Activated CD4-positive, alpha-beta T cell treated with anti-CD3 and anti-CD28 coated beads, Interleukin-2, amount 50 U/mL, for 1 hour (primary cell): ENCODE results near the gene CPHXL2.

Source experiments
- DNase-seq: peaks from one replicate; pipeline ENCODE4 v3.0.0-alpha.2; 2020

Gene CPHXL2

DNA sequence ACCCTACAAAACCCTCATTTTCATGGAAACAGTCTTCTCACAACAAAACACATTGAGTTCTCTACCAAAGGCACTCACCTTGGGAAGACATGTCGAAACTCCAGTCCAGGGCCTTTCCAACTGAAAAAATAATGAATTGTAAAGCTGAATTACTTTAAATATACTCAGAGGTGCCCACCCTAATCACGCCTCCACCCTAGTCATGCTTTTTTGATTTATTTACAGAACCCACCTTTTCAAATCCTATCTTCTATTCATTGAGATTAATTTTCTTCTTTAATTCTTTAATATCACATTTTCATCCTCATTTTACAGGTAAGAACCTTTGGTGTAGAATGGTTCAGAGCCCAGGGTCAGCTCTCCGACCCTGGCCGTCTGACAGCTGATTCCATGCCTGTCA, at the start of gene CPHXL2:
Gene CPHXL2, minus strand, starts transcription at position 101 of the 400 bp plus-strand sequence. Its CDS starts 10 bp downstream, at position 91.
- DNase-seq, result no peak

DNA sequence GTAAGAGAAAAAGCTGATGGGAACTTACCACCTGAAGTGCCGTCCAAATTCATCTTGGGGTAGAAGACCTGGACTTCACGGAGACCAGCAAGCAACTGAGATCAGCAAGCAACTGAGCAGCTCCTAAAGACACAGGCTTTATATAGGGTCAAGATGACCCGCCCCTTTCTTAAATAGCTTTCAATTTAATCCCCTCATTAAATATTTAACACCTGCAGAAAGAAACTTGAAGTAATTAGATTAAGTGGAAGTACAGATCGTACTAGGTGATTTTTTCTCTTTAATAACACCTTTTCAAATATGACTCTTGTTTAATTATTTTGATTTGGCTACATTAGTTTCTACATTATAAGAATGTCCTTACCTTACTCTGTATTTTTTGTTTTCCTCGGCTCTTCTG, 49.6 kb upstream of the CPHXL2 start, which contains the start of gene CPHXL:
Gene CPHXL, minus strand, starts transcription at position 101 of the 400 bp plus-strand sequence. Its CDS starts 48 bp downstream, at position 53.
- no peak for DNase-seq

DNA sequence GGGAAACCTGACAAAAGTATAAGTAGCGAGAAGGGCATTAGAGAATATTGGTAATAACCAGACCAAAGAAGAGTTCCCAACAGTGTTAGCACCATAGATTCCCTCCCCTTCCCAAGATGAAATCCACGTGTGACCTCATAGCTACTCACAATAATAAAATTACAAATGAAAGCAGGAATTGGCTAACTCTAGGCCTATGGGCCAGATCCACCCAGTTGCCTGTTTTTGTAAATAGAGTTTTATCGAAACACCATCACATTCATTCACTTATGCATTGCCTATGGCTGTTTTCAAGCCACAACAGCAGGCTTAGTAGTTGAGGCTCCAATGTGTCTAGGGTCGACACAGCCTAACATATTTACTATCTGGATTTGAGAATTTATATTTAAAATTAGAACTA, 41.6 kb upstream of the CPHXL2 start:
- DNase-seq, result no peak

DNA sequence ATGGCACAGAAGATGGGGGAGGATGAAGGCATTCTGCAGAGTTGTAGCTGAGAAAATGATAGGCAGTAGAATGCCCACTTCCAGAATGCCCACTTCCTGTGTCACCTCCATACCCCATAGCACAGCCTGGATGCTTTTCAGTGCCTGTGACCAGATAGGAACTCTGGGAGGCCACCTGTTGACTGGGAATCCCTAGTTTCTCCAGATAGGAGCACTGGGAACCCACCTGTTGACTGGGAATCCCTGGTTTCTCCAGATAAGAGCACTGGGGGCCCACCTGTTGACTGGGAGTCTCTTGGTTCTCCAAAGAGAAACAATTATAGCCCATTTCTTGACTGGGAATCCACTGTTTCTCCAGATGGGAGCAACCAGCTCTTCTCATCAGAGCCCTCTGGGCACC, 37.9 kb upstream of the CPHXL2 start:
- DNase-seq, result no peak

DNA sequence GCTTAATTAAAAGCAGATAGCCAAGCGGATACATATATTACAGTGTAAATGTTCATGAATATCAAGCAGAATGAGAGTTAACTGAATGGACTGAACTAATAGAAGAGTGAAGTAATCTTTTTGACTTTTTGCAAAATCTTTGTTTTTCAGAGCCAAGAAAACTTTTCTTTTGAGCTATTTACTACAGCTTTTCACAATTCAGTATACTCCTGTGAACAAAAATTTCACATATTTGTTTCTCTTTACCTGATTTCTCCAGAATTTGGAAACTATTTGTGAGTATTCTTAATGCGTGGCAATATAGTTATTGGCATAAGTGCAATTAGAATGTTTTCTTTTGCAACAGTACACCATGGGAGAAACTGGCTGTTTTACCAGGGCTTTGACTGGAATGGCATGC, 33.5 kb upstream of the CPHXL2 start:
- no peak for DNase-seq

DNA sequence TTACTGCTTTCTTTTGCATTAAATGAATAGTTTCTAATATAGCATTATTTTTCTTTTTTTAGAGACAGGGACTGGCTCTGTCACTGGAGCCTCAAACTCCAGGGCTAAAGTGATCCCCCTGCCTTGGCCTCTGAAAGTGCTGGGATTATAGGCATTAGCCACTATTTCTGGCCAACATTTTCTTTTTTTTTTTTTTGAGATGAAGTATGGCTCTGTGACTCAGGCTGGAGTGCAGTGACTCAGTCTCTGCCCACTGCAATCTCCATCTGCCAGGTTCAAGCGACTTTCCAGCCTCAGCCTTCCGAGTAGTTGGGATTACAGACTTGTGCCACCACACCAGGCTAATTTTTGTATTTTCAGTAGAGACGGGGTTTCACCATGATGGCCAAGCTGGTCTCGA, 26.5 kb upstream of the CPHXL2 start:
- DNase-seq, result no peak

DNA sequence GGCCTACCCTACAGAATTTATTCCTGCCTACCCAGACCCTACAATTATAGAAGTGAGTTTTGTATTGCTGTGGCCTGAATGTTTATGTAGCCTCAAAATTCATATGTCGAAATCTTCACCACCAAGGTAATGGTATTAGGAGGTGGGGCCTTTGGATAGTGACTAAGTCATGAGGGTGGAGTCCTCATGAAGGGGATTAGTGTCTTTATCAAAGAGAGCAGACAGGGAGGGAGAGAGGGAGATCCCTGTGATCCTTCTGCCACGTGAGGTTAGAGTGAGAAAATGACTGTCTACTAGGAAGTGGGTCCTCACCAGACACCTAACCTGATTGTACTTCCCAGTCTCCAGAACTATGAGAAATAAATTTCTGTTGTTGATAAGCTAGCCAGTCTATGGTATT, 25.4 kb upstream of the CPHXL2 start:
- no peak for DNase-seq

DNA sequence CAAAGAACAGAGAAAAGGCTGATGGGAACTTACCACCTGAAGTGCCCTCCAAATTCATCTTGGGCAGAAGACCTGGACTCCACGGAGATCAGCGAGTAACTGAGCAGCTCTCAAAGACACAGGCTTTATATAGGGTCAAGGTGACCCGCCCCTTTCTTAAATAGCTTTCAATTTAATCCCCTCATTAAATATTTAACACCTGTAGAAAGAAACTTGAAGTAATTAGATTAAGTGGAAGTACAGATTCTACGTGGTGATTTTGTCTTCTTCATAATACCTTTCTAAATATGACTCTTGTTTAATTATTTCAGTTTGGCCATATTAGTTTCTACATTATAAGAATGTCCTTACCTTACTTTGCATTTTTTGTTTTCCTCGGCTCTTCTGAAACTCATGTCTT, 24.6 kb upstream of the CPHXL2 start, which contains the start of gene DUXB:
Gene DUXB, minus strand, starts transcription at position 101 of the 400 bp plus-strand sequence. Its CDS starts 43 bp downstream, at position 58.
- no peak for DNase-seq

DNA sequence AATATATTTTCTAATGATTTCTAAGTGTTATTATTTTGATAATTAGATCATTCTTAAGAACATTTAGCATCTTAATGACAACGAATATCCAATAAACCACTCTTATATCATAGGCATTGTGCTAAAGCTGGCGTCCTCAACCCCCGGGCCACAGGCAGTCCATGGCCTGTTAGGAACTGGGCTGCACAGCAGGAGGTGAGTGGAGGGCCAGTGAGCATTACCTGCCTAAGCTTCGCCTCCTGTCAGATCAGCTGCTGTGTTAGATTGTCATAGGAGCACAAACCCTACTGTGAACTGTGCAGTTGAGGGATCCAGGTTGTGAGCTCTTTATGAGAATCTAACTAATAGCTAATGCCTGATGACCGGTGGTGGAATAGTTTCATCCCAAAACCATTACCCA, 20.8 kb upstream of the CPHXL2 start:
- DNase-seq, result no peak

DNA sequence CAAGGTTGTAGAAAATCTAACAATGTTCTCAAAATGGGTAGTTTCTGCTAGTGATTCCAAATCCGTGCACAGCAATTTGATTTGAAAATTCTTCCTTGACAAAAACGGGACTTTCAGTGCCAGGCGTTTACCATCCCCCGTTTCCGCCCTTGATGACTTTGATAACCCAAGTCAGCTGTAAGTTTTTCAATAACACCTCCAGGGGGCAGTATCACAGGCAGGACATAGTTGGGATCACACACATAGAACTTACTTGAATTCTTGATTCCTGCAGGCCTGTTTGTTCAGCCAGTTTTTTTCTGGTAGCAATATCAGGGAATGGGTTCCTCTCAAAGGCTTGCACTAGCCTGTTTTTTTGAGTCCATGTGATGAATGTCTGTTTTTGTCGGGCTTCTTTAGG, 18.9 kb upstream of the CPHXL2 start:
- no peak for DNase-seq

DNA sequence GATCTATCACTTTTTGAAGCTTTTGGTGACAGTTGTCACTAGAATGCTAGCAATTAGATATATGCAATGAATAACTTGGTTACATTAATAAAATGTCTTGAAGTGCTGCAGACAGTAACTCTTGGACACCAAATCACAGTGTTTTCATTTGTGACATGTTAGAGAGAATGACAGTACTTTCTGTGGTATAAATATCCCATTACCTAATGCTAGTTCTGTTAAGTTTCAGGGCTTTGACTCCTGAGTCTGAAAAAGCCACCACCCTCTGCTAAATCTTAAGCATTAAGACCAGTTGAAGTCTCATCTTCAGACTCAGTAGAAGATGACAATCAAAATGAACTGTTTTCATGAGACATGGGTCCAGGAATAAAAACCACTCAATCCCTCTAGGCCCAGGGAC, 10.6 kb upstream of the CPHXL2 start:
- DNase-seq, result no peak

DNA sequence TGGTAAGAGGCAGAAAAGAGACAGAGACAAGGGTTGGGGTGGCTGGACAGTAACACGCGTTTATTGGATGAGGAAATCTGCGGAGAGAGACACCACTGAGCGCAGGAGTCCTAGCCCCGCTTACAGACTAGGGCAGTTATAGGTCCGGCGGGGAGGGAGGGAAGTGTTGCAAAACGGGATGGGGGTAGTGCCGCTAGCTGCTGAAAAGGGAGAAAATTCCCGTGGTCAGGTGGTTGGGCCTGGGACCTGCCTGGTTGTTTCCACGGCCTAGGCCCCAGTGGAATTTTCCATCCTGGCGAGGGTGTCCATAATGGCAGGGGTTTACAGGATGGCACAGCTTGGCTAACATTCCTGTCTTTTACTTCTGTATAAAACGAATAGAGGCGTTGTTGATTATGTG, 5.5 kb upstream of the CPHXL2 start:
- DNase-seq, result no peak

DNA sequence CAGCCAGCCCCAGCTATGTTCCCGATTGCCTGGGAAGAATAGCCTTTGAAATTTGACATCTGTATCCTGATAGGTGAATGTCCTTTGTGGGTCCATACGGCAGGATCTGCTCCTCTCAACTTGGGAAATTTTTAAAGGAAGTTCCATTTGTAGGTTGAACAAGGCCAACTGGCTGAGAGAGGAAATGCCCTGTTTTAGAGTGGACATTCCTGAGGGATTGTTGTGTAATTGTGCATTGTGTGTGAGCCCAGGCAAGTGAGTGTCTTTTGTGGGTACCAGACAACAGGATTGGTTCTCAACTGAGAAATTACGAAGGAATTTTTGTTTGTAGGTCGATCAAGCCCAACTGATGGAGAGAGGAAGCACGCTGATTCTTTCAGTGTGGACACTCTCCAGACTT, 2.6 kb upstream of the CPHXL2 start:
- DNase-seq, result no peak

DNA sequence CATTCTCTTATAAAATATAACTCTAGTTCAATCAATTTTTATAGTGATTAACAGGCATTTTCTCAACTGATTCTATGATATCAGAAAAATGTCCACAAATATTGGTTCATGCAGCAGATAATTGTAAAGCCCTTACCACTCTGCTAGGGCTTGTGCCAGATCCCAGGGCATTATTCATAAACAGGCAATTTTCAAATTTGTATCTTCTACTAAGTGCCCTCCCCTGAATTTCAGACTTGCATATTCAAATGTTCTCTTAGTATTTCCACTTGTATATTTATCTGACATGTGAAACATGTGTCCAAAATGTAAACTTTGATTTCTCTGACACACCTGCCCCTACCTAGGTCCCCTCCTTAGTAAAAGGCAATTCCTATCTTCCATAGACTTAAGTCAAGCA, 9.3 kb downstream of the CPHXL2 start:
- DNase-seq, result no peak

DNA sequence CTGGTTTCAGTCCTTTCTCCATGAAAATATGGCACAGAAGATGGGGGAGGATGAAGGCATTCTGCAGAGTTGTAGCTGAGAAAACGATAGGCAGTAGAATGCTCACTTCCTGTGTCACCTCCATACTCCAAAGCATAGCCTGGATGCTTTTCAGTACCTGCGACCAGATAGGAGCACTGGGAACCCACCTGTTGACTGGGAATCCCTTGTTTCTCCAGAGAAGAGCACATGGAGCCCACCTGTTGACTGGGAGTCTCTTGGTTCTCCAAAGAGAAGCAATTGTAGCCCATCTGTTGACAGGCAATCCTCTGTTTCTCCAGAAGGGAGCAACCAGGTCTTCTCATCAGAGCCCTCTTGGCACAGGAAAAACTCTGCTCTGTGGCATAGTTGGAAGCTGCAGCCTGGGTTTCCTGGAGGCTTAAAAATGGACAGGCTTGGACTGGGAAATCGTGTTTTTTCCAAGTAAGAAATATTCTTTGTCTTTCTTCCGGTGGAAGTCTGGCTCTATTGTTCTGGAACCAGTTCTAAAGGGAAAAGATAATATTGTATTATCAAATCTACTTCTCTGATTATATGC, 16.0 kb downstream of the CPHXL2 start:
- no peak for DNase-seq

DNA sequence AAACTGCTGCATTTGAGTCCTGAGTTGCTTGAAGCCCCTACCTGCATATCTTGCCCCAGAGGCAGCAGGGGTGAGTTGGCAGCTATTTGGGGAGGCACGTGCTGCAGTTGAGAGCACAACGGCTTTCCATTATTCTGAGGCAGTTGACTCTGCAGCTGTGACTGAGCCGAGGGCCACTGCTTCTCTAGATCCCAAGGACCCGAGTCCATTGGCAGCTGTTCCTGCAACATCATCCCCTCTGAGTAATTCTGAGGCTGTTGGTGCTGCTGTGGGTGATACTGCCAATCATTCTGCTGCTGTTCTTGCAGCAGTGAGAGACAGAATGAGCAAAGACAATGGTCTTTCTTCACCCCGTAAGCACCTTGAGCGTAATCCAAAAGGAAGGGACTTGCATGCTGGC, 16.5 kb downstream of the CPHXL2 start:
- DNase-seq, result no peak

DNA sequence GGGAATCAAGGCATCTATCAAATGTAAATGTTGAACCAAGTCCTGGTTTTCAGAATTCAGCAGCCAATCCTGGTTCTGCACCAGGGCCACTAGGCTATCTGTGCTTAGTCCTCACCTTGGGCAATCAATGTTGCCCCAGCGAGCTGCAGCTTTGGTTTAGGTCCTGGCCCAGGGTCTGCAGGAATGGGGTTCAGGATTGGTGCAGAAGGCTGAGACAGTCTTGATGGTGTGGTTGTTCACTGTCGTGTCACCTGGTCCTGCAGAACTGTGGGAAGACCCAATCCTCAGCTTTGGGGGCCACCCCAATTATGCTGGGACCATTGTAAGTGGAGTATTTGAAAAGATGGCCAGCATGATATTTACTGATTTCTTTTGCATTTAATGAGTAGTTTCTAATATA, 18.6 kb downstream of the CPHXL2 start:
- DNase-seq, result no peak

DNA sequence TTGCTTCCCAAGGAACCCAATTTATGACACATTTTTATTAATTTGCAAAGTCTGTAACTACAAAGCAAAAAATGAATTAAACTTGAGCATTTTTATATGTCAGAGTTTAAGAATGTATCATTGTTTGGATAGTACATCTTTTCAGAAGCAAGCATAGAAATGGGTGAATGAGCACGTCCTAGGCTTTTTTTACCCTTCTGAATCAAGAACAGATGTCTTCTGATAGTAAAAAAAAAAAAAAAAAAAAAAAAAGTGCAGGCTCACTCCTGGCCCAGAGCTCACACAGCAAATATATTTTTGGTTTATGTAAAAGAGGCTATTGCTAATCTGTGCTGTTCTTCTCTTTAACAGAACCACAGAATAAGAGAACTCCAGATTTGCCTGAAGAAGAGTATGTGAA, 22.9 kb downstream of the CPHXL2 start:
- no peak for DNase-seq

DNA sequence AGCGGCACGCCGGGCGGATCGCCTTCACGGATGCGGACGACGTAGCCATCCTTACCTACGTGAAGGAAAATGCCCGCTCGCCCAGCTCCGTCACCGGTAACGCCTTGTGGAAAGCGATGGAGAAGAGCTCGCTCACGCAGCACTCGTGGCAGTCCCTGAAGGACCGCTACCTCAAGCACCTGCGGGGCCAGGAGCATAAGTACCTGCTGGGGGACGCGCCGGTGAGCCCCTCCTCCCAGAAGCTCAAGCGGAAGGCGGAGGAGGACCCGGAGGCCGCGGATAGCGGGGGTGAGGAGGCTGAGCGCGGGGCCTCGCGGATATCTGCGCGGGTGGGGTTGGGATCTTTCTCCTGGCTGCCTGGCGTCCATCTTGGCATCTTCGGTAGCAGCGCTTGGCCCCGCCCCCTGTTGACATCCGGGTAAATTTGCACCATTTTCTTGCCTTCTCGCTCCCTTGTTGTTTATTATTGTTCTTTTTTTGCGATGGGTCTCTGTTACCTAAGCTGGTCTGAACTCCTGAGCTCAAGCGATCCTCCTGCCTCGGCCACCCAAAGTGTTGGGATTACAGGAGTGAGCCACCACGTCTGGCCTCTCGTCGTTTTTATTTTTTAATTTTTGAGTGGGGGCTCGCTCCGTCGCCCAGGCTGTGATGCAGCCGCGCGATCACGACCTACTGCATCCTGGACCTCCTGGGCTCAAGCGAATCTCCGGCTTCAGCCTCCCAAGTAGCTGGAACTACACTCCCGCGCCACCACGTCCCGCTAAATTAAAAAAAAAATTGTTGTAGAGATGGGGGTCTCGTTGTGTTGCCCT, 28.3 kb downstream of the CPHXL2 start:
- peak; percentile 88 for DNase-seq

DNA sequence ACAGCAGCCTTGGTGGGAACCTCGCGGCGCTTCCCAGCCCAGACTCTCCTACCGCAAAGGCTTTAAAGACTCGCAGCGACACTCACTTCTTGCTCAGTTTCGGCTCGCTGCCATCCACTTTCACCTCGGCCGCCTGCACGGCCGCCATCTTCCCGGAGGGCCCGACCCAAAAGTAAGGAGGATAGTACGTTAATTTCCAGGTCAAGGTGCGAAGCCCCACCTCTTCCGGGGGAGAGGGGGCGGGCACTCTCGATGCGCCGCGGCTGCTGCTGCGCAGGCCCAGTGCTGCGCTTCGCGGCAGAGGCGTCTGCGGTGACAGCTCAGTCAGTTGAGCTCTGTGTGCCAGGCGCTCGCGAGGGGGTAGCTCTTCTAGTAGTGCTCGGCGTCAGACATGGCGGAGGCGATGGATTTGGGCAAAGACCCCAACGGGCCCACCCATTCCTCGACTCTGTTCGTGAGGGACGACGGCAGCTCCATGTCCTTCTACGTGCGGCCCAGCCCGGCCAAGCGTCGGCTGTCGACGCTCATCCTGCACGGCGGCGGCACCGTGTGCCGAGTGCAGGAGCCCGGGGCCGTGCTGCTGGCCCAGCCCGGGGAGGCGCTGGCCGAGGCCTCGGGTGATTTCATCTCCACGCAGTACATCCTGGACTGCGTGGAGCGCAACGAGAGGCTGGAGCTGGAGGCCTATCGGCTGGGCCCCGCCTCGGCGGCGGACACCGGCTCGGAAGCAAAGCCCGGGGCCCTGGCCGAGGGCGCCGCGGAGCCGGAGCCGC, 29.1 kb downstream of the CPHXL2 start, which contains the start of the genes KARS1 and TERF2IP:
Gene KARS1, minus strand, starts transcription at position 174 of the 773 bp plus-strand sequence. Its CDS starts 26 bp downstream, at position 148.
Gene TERF2IP, plus strand, starts transcription at position 282 of the 773 bp plus-strand sequence. Its CDS starts 110 bp downstream, at position 392.
- peak; percentile 93 for DNase-seq

DNA sequence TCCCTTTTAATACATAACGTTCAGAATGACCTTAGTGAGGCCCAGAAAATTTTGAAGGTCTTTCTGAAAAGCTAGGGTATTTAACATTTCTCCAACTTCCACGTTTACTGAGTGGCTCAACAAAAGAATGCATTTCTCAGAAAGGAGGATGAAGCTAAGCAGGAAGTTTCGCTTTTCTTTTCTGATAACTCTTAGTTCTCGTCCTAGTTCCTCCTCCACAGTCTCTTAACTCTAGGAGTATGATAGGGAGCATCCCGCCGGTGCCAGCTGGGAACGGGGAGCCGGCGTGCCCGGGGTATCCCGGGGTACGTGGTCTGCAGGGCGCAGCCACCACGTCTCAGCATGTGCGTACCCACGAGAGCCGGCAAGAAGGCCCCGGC, 29.7 kb downstream of the CPHXL2 start:
- no peak for DNase-seq

DNA sequence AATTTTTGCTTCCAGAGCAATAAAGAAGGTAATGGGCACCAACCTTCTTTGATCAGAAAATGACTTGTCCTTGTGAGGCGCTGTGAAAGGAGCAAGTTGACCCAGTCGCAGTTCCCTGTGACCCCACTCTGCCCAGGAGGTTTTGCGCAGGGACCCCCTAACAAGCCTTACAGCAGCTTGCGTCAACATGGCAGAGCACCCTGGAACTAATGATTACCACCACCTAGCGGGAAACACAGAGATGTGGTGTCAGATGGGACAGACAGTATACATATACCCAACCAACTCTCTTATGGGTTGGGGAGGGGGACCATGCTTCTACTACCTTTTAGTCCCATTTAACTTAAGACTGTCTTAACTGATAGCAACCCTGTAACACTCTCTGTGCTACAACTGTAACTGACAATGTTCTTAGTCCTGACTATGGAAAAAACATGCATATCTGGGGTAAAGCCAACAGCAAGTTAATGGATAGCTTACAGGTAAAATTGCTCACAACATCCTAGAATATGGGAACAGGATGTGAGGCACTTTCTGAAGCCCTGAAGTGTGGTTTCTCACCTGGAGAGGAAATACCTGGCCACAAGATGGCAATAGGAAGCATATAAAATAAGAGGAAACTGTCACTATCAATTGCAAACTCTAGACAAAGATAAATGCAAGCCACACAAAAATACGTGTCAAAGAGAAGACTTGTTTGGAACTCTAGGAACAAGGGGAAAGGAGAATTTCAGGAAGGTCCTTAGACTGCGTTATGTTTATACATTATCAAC, 32.4 kb downstream of the CPHXL2 start:
- no peak for DNase-seq

DNA sequence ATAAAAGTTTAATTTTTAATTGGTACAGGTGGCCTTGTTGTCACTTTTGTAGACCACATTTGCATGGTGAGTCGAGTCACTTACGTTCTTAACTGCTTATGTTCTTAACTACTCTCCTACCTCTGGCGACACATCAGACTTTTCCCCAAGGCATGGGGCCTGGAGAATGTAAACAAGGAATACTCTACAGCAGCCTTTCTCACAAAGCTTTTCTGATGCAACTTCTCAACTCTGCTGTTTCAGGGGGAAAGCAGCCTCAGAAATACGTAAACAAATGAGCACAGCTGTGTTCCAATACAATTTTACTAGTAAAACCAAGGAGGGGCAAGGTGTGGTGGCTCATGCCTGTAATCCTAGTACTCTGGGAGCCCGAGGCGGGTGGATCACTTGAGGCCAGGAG, 36.2 kb downstream of the CPHXL2 start:
- no peak for DNase-seq
